Right lobe of liver (tissue), 6 donors: ENCODE measurements around the gene CHPF. TPM values are rescaled to one million over a fixed set of nuclear protein-coding genes. Genes with fewer than 3 reads are reported as not detected.

Experiments
- ATAC-seq, 4 donors: fragments of 200-7000 bp; cut with Tn5 transposase; one replicate each; pipeline ENCODE4 v1.9.1; 2020; ENCODE audit warnings: mild to moderate bottlenecking in 4 of 4, moderate library complexity in 4 of 4
- DNase-seq, 3 donors: peaks; one replicate each; pipeline ENCODE4 v3.0.0-alpha.2; 2020
- H3K27ac ChIP-seq, 3 donors: fragments of 200-600 bp; one replicate each; pipeline ENCODE4 v1.8.0; 2022
- H3K27me3 ChIP-seq, 2 donors: fragments of 200-600 bp; one replicate each; pipeline ENCODE4 v1.8.0; 2022
- H3K36me3 ChIP-seq, 4 donors: fragments of 200-600 bp; sonication (generic) in 1 of 4; one replicate each; pipeline versions ENCODE4 v1.5.1 to v1.8.0; 2017 to 2022; ENCODE audit warnings: control low read depth in 1 of 4
- H3K4me1 ChIP-seq, 4 donors: fragments of 200-600 bp; sonication (generic) in 1 of 4; one replicate each; pipeline versions ENCODE4 v1.5.1 to v1.8.0; 2017 to 2022; ENCODE audit warnings: control low read depth in 1 of 4
- H3K4me3 ChIP-seq, 3 donors: fragments of 200-600 bp; one replicate each; pipeline ENCODE4 v1.8.0; 2022
- H3K9me3 ChIP-seq, 4 donors: fragments of 200-600 bp; sonication (generic) in 1 of 4; one replicate each; pipeline versions ENCODE4 v1.5.1 to v1.8.0; 2017 to 2022; ENCODE audit warnings: control low read depth in 1 of 4
- POLR2A ChIP-seq: fragments of 450-650 bp; IDR thresholded peaks from one replicate; pipeline ENCODE4 v1.6.1; 2017; ENCODE audit warnings: antibody characterized with exemption, mild to moderate bottlenecking
- WGBS: methylation state at CpG from one replicate; pipeline ENCODE4 v1.1.6; 2018; ENCODE audit warnings: low coverage, low lambda C conversion rate; ENCODE audit not compliant: insufficient coverage; ENCODE audit errors: missing lambda C conversion rate; 5-methylcytosine and 5-hydroxymethylcytosine counted together
- intact Hi-C, 2 donors: fragments of 100-400 bp; cut with DNase I; formaldehyde crosslinking; loops; one replicate each; pipeline versions ENCODE4 v1.11.2 to v1.14.1; 2022
- total RNA-seq, 6 experiments: library from RNA; depleted of rRNA in 2 of 6; stranded (reverse); fragments of >200 nt in 2 of 6; fragmentation: NEBNext Ultra II Directional in 3 of 6; extraction: Animal tissue kit (Norgen Biotek cat#: 25700) in 3 of 6; gene quantifications; one replicate each; pipeline versions ENCODE4 v1.1.0 to v1.2.4, GENCODE V29; 2016 to 2023
- TF ChIP-seq, protein P1 (sequence below), 4 donors: fragments of 200-600 bp in 3 of 4; fragments of 450-650 bp in 1 of 4; IDR thresholded peaks; one replicate each; pipeline versions ENCODE4 v1.5.1 to v1.8.0; 2016 to 2022; ENCODE audit warnings: antibody characterized with exemption in 4 of 4, mild to moderate bottlenecking in 2 of 4
- donor health status: DM: no; HTN: yes; CAD: no.
- donor health status: DM: no; HTN: no; CAD: no.
- donor health status: DM: no; HTN: no; CAD: no.
- donor health status: DM: no; HTN: yes; CAD: no.
- donor health status: DM: no; HTN: yes; CAD: no.

The CHPF gene
- total RNA-seq, 6 experiments from 2014 or later, result 33.2 to 183 (median 39.6) TPM

GRCh38 chr2:219571311-219572236, 28.0 kb upstream of the CHPF start, which contains the start of gene OBSL1:
Gene OBSL1 (minus strand): TSS chr2:219571539. CDS start chr2:219571232, 307 bp downstream.
- 21% methylated on average over 12 of the region's 42 CpGs for WGBS
- ATAC-seq, result peak; percentile 77 to 86 (median 81)
- Histone ChIP-seq H3K9me3 (no peaks in the 10 kb centered on the region), H3K27ac (peak within 1 kb of the TSS; percentile 51 to 57 (median 52)), H3K4me1 (peaks cover 0 to 5% (median 1%) of the 10 kb centered on the region in 4 donors), H3K4me3 (peak within 1 kb of the TSS; percentile 60 to 76 (median 60)), H3K27me3 (no peaks in the 10 kb centered on the region), H3K36me3 (no peaks in the 10 kb centered on the region)
- TF ChIP-seq, protein P1, sequence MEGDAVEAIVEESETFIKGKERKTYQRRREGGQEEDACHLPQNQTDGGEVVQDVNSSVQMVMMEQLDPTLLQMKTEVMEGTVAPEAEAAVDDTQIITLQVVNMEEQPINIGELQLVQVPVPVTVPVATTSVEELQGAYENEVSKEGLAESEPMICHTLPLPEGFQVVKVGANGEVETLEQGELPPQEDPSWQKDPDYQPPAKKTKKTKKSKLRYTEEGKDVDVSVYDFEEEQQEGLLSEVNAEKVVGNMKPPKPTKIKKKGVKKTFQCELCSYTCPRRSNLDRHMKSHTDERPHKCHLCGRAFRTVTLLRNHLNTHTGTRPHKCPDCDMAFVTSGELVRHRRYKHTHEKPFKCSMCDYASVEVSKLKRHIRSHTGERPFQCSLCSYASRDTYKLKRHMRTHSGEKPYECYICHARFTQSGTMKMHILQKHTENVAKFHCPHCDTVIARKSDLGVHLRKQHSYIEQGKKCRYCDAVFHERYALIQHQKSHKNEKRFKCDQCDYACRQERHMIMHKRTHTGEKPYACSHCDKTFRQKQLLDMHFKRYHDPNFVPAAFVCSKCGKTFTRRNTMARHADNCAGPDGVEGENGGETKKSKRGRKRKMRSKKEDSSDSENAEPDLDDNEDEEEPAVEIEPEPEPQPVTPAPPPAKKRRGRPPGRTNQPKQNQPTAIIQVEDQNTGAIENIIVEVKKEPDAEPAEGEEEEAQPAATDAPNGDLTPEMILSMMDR (IDR thresholded peaks at IDR 0.05), result no peak
- no peak for TF ChIP-seq POLR2A
- DNase-seq, result peak in 2 of 3 donors; percentile 68 to 70
- intact Hi-C loops, result no loop called here

- Histone ChIP-seq H3K4me3 (peak overlapping the region; percentile 60 to 76 (median 60)), H3K4me1 (peaks cover 0 to 5% (median 1%) of the 10 kb centered on the region in 4 donors), H3K36me3 (no peaks in the 10 kb centered on the region), H3K27ac (peak overlapping the region; percentile 51 to 57 (median 52)), H3K9me3 (no peaks in the 10 kb centered on the region), H3K27me3 (no peaks in the 10 kb centered on the region)
- DNase-seq, result no peak
- TF ChIP-seq, protein P1 (IDR thresholded peaks at IDR 0.05), result no peak
- no peak for TF ChIP-seq POLR2A
- WGBS, result no CpG with 5 or more reads among the region's 55 CpGs
- peak; percentile 2 to 48 (median 29) for ATAC-seq
- intact Hi-C loops, result no loop called here
These were observed 27.3 kb upstream of the CHPF start for GRCh38 chr2:219570924-219571310.

- H3K36me3 ChIP-seq, result no peaks in the 10 kb centered on the region
- H3K27ac ChIP-seq, result peak overlapping the region in 2 of 3 donors; percentile 51 to 57
- no peaks in the 10 kb centered on the region for H3K27me3 ChIP-seq
- H3K9me3 ChIP-seq, result no peaks in the 10 kb centered on the region
- WGBS, result 9% methylated on average over 8 of the region's 95 CpGs
- H3K4me3 ChIP-seq, result peak overlapping the region; percentile 60 to 76 (median 60)
- peak; percentile 23 for TF ChIP-seq POLR2A
- TF ChIP-seq, protein P1 (IDR thresholded peaks at IDR 0.05), result no peak
- no peak for DNase-seq
- intact Hi-C loops, result no loop called here
- peaks cover 0 to 5% (median 1%) of the 10 kb centered on the region in 4 donors for H3K4me1 ChIP-seq
- ATAC-seq, result peak; percentile 57 to 66 (median 59)
These were observed 26.8 kb upstream of the CHPF start for GRCh38 chr2:219570194-219570923.

DNA sequence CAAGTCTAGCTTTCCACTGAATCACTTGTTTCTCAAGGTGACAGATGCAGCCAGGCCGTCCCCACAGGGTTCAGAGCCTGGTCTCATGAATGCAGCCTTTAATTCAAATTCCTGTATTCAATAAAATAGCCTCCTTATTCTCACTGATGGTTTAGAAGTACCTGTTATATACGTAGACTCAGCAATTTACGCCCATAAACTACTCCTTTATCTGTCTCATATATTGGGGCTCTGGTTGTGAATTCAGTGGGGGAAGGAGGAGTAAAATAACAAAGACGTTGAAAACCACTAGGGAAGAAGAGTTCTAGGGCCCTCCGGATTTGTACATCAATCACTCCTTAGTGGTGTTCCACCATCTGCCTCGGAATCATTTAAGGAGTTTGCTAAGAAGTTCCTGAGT, 26.0 kb upstream of the CHPF start:
- Histone ChIP-seq H3K4me3 (no peak overlapping the region), H3K9me3 (no peaks in the 10 kb centered on the region), H3K36me3 (no peaks in the 10 kb centered on the region), H3K27me3 (no peaks in the 10 kb centered on the region), H3K4me1 (peaks cover 0 to 5% (median 1%) of the 10 kb centered on the region in 4 donors), H3K27ac (no peak overlapping the region)
- 92% methylated on average over 6 of the region's 6 CpGs for WGBS
- DNase-seq (no peak), ATAC-seq (no peak)
- TF ChIP-seq, protein P1 (IDR thresholded peaks at IDR 0.05), result no peak
- intact Hi-C loops, result no loop called here
